ENCODE results near the gene LY6G6C.

Gene LY6G6C

GRCh38 chr6:31702819-31703716, 18.5 kb downstream of the LY6G6C start, which contains the start of gene ABHD16A:
TSS of gene ABHD16A (minus strand) at chr6:31703324. CDS start at chr6:31703281, 43 bp downstream.
- DNase-seq: peak; percentile 97 to 98

GRCh38 chr6:31702405-31702818, 19.1 kb downstream of the LY6G6C start:
- no peak for DNase-seq

- peak; percentile 71 for DNase-seq
These were observed 19.7 kb downstream of the LY6G6C start for GRCh38 chr6:31701666-31702404.

GRCh38 chr6:31700740-31701401, 20.7 kb downstream of the LY6G6C start:
- DNase-seq: no peak

- DNase-seq: no peak
These were observed 24.0 kb downstream of the LY6G6C start for GRCh38 chr6:31697555-31697954.

GRCh38 chr6:31693535-31693934, 28.0 kb downstream of the LY6G6C start:
- DNase-seq: no peak

GRCh38 chr6:31692886-31693285, 28.7 kb downstream of the LY6G6C start:
- DNase-seq: no peak

- DNase-seq: no peak
These were observed 29.2 kb downstream of the LY6G6C start for GRCh38 chr6:31692353-31692752.

GRCh38 chr6:31691564-31692108, 29.9 kb downstream of the LY6G6C start:
- DNase-seq: no peak

- no peak for DNase-seq
These were observed 30.5 kb downstream of the LY6G6C start for GRCh38 chr6:31691078-31691463.

GRCh38 chr6:31690231-31691077, 31.1 kb downstream of the LY6G6C start:
- no peak for DNase-seq

GRCh38 chr6:31689249-31690110, 32.1 kb downstream of the LY6G6C start:
- DNase-seq: no peak

GRCh38 chr6:31687860-31688693, 33.5 kb downstream of the LY6G6C start:
- no peak for DNase-seq

GRCh38 chr6:31687321-31687720, 34.2 kb downstream of the LY6G6C start:
- DNase-seq: no peak

GRCh38 chr6:31686483-31686882, 35.1 kb downstream of the LY6G6C start:
- DNase-seq: no peak

GRCh38 chr6:31683591-31683990, 38.0 kb downstream of the LY6G6C start:
- DNase-seq: no peak

GRCh38 chr6:31681135-31681671, 40.3 kb downstream of the LY6G6C start:
- peak in 1 of 2 experiments; percentile 32 for DNase-seq

GRCh38 chr6:31680226-31681134, 41.1 kb downstream of the LY6G6C start, which contains the start of gene LY6G5C:
TSS of gene LY6G5C (minus strand) at chr6:31681067. CDS start at chr6:31680373, 694 bp downstream.
- DNase-seq: peak; percentile 80 to 86

GRCh38 chr6:31677955-31678354, 43.6 kb downstream of the LY6G6C start:
- no peak for DNase-seq
